Muscle layer of colon (tissue), 2 donors: ENCODE data around the gene CDC7.

Experiments used
- H3K27ac ChIP-seq: one replicate; pipeline ENCODE4 v1.7.0; 2013; ENCODE audit warnings: low read depth, mild to moderate bottlenecking, low read length, moderate library complexity
- H3K27me3 ChIP-seq, 2 donors: one replicate each; pipeline ENCODE4 v1.7.0; 2013; ENCODE audit warnings: low read length in 2 of 2, mild to moderate bottlenecking in 2 of 2; ENCODE audit not compliant: insufficient read depth in 2 of 2, control insufficient read depth in 1 of 2
- H3K36me3 ChIP-seq: one replicate; pipeline ENCODE4 v1.7.0; 2013; ENCODE audit warnings: mild to moderate bottlenecking, low read length; ENCODE audit not compliant: insufficient read depth
- H3K4me1 ChIP-seq: one replicate; pipeline ENCODE4 v1.7.0; 2013; ENCODE audit warnings: mild to moderate bottlenecking, low read length; ENCODE audit not compliant: insufficient read depth
- H3K4me3 ChIP-seq, 2 donors: one replicate each; pipeline ENCODE4 v1.7.0; 2013; ENCODE audit warnings: low read length in 2 of 2, low read depth in 1 of 2, mild to moderate bottlenecking in 1 of 2, moderate library complexity in 1 of 2
- H3K9ac ChIP-seq: one replicate; pipeline ENCODE4 v1.7.0; 2013; ENCODE audit warnings: low read length
- H3K9me3 ChIP-seq: one replicate; pipeline ENCODE4 v1.7.0; 2013; ENCODE audit warnings: mild to moderate bottlenecking, low read length
- donor health status: abdominal sarcoma.
- donor health status: Adenocarcinoma of cecum.

CDC7 gene

DNA sequence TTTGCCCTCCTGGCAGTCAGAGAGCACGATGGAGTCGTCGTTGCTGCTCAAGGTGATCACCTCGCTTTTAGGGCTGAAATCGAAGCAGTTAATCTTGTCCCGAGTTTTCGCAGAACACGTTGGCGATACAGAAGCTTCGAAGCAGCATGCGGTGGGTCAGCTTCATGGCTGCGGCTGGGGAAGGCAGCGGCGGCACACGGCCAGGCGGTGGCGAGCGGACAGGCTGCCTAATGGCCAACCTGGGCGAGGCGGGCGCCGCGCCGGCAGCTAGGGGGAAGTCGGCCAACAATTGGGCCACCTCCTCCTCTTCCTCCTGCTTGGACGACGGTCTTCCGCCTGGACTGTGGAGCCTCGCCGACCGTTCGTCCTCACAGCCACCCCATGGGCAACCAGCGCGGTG is 34.8 kb downstream of the CDC7 start:
- Histone ChIP-seq H3K27ac (no peak overlapping the region), H3K9me3 (no peaks in the 10 kb centered on the region), H3K27me3 (no peaks in the 10 kb centered on the region), H3K4me1 (no peaks in the 10 kb centered on the region), H3K9ac (no peak overlapping the region), H3K4me3 (no peak overlapping the region), H3K36me3 (no peaks in the 10 kb centered on the region)

DNA sequence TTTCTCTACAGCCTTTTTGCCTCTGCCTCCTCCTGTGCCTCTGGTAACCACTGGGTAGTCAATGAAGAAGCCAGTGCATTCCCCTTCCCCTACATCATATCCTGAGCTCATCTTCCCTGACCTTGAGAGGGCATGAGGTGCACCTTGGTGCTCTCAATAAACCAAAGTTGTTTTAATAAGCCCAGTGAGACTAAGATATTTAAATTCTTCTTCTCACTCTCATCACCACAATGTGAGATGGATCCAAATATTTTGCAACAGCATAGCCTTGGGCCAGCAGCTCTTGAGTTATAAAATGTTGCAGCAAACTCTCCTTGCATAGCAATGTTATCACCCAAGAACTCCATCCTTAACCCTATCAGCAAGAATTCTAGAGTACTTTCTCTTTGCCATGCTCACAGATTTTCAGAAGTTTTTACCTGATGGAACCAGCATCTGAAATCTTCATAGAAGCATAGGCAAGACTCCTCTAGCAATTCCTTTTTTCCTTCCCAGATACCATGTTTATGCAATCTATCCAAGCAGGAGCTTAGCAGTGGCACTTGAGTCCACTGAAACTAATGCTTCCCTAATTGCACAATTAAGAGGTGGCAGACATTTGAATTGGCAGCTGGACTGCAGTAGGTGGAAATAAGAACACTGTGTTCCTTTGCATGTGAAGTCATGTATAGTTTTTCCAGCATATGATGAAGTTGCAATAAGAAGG is 36.8 kb downstream of the CDC7 start:
- Histone ChIP-seq H3K4me3 (no peak overlapping the region), H3K9me3 (no peaks in the 10 kb centered on the region), H3K36me3 (no peaks in the 10 kb centered on the region), H3K4me1 (no peaks in the 10 kb centered on the region), H3K9ac (no peak overlapping the region), H3K27ac (no peak overlapping the region), H3K27me3 (no peaks in the 10 kb centered on the region)

DNA sequence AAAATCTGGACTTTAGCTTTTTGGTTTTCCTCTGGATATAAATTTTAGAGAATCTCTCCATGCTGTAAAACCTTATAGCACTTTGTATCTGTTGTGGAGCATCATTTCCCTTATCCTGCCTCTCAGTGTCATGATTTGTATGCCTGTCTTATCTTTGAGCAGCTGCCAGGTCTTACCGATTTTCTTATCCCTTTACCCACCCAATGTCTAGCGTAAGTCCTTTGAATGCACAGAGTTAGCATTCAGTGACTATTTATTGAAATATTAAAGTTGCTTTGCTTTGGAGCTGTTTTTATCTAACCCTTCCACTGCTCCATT is 37.3 kb downstream of the CDC7 start:
- Histone ChIP-seq H3K4me3 (no peak overlapping the region), H3K9ac (no peak overlapping the region), H3K27me3 (no peaks in the 10 kb centered on the region), H3K9me3 (no peaks in the 10 kb centered on the region), H3K36me3 (no peaks in the 10 kb centered on the region), H3K4me1 (no peaks in the 10 kb centered on the region), H3K27ac (no peak overlapping the region)

DNA sequence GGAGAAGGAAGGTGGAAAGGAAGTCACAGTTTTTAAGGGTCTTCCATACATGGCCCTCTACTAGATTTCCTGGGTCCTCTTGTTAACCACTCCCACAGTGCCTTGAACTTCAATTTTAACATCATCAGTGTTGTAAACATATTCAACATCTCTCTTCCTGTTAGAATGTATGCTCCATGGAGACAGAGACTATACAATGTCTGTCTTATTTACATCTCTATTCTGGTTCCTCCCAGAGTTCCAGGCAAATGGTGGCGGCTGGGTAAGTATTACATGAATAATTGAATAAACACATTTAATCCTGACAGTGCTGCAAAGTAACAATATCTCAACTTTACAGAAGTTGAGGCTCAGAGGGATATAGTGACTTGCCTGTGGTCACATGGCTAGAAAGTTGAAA is 40.3 kb downstream of the CDC7 start:
- no peak overlapping the region for H3K27ac ChIP-seq
- no peaks in the 10 kb centered on the region for H3K36me3 ChIP-seq
- H3K4me3 ChIP-seq: no peak overlapping the region
- no peak overlapping the region for H3K9ac ChIP-seq
- H3K4me1 ChIP-seq: no peaks in the 10 kb centered on the region
- H3K27me3 ChIP-seq: no peaks in the 10 kb centered on the region
- no peaks in the 10 kb centered on the region for H3K9me3 ChIP-seq

DNA sequence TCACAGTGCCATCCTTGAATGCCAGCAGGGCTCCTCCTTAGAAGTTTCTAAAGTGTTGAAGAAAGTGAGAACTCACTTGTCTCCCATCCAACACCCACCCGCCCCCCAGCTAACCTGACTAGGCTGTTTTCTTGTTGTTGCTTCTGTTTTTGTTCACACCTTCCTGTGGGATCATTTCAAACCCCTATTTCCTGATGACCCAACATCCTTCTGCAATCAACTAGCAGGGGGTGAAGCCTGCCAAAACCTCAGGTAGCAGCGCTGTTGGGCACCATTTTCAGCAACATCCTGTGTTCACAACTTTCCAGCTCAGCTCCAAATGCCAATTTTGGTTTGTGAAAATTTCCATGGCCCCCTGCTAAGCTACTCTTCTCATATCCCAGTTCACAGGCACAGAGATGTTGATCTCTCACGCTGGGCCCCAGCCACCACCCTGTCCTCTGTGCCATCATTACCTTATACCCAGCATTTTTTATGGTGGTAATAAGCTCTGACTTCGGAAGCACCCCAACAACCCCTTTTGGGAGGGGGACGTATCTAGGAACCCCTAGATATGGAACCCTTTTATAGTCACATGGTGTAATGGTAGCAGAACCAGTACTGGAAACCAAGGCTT is 41.4 kb downstream of the CDC7 start:
- no peak overlapping the region for H3K4me3 ChIP-seq
- no peak overlapping the region for H3K27ac ChIP-seq
- no peaks in the 10 kb centered on the region for H3K36me3 ChIP-seq
- no peaks in the 10 kb centered on the region for H3K9me3 ChIP-seq
- H3K4me1 ChIP-seq: no peaks in the 10 kb centered on the region
- H3K9ac ChIP-seq: no peak overlapping the region
- no peaks in the 10 kb centered on the region for H3K27me3 ChIP-seq

DNA sequence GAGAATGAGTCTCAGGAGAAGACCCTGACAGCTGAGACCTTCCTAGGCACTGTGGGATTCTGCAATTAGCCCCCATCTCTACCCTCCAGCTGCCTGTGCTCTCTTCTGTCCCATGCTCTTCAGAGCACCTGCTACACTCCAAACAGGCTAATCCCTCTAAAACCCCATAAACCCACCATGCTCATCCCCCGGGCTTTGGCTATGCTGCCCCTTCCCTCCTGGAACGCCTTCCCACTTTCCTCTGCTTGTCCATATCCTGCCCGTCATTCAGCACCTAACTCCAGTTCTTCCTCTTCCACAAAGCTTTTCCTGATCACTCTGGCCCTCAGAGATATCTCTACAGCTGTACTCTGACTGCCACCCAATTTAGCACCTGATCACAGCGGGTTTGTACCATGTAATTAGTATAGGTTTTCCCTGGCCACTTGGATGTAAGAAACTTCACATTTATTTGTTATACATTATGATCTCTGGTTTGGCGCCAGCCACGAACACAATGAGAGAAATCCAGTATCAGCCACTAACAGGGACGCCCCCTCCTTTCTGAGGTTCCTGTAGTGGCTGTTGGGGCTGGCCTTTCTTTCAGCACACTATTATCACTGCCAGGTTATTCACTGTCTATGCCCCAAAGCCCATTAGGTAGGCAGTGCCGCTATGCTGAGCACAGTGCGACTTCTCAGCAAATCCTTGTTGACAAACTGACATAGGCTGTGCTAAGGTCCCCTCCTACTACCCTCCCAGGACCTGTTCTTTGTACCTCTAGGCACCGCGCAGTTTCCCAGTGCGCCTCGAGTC is 45.1 kb downstream of the CDC7 start:
- Histone ChIP-seq H3K4me1 (no peaks in the 10 kb centered on the region), H3K36me3 (no peaks in the 10 kb centered on the region), H3K27ac (no peak overlapping the region), H3K27me3 (no peaks in the 10 kb centered on the region), H3K9ac (no peak overlapping the region), H3K9me3 (no peaks in the 10 kb centered on the region), H3K4me3 (no peak overlapping the region)

DNA sequence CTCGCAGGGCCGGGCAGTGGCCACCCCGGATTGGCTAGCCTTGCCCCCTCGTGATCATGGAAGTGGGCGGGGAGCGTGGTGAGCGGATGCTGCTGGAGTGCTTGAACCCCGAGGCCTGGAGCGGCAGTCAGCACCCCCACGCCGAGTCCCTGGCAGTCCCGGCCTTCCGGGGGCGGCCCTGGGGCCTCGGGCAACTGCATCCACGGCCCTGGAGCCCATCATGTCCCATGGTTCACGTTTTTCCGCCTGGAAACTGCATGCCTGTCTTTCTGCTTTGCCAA is 45.6 kb downstream of the CDC7 start:
- no peaks in the 10 kb centered on the region for H3K4me1 ChIP-seq
- no peak overlapping the region for H3K27ac ChIP-seq
- H3K36me3 ChIP-seq: no peaks in the 10 kb centered on the region
- H3K27me3 ChIP-seq: no peaks in the 10 kb centered on the region
- no peak overlapping the region for H3K9ac ChIP-seq
- no peak overlapping the region for H3K4me3 ChIP-seq
- no peaks in the 10 kb centered on the region for H3K9me3 ChIP-seq

DNA sequence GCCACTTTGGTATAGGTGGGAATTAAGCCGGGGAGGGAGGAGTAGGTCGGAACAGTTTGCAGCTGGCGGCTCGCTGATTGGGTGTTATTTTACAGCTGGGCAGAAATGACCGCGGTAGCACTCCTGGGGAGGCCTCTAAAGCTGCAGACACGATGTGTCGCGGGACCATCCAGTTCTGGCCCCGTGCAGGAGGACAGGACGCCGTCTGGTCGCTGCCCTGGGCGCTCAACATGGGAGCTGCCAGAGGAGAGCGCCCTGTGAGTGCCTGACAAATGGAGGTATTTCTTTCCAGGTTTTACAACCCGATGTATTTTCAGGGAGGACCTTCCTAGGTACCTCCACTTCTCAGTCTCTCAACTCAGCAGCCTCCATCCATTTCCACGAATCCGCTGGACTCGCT is 46.2 kb downstream of the CDC7 start:
- Histone ChIP-seq H3K4me1 (no peaks in the 10 kb centered on the region), H3K9ac (no peak overlapping the region)

DNA sequence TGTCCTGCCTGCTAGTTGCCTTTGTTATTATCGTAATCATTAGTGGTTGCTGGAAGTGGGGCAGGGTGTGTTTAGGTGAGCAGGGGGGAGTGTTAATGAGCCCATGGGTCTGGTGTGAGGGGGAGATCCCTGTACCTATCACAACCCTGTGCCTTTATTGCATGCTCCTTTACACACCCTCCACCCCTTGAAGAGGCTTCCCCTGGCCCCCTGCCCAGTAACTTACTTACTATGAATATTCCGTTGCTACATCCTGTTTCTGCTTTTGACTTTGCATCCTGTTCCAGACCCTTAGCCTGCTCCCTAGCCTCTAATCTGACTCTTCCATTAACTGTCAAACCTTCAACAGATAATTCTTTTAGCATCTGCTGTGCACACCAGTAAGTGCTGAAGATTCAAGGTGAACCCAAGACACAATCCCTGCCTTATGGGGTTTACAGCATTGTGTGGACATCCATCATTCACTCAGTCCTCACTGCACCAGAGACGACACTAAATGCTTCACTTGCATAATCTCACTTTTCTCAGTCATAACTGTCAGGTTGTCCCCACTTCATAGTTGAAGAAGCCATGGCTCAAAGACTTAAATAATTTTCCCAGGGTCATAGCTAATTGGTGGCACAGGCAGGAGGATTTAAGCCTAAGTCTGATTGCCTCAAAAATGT is 47.9 kb downstream of the CDC7 start:
- no peaks in the 10 kb centered on the region for H3K27me3 ChIP-seq
- H3K9me3 ChIP-seq: no peaks in the 10 kb centered on the region
- no peak overlapping the region for H3K9ac ChIP-seq
- H3K36me3 ChIP-seq: no peaks in the 10 kb centered on the region
- H3K4me1 ChIP-seq: no peaks in the 10 kb centered on the region
- H3K27ac ChIP-seq: no peak overlapping the region
- no peak overlapping the region for H3K4me3 ChIP-seq

More for the DNA sequence above, 46.2 kb downstream of the CDC7 start:
- no peaks in the 10 kb centered on the region for H3K27me3 ChIP-seq
- no peak overlapping the region for H3K4me3 ChIP-seq
- no peaks in the 10 kb centered on the region for H3K9me3 ChIP-seq
- H3K36me3 ChIP-seq: no peaks in the 10 kb centered on the region
- H3K27ac ChIP-seq: no peak overlapping the region

DNA sequence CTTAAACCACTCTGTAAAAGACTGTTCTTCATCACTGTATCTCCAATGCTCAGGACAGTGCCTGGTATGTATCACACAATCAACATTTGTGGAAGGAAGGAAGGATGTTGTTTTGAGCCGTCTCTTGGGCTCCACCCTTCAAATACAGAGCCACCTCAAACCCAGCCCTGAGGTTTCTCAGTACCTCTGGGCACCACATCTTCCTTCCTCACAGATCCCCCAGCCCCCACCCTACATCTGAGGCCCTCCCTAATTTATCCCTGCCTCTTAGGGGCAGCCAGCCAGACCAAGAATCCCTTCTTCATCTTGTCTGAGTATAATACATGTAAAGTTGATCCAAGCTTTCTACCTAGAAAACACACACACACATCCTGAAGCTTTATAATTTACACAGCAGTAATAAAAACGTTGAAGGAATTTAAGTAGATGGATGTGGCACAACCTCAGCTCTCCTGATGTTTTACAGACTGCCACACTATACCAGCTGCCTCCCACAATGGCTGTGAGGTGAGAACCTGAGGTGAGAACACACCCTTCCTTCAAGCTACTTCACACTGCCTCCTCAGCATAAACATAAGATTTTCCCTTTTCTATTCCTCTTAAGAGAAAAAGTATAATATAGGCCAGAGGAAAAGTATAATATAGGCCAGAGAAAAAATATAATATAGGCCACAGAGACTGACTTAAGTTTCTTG is 48.5 kb downstream of the CDC7 start:
- Histone ChIP-seq H3K4me3 (no peak overlapping the region), H3K27ac (no peak overlapping the region), H3K9ac (no peak overlapping the region), H3K36me3 (no peaks in the 10 kb centered on the region), H3K4me1 (no peaks in the 10 kb centered on the region), H3K9me3 (no peaks in the 10 kb centered on the region), H3K27me3 (no peaks in the 10 kb centered on the region)

DNA sequence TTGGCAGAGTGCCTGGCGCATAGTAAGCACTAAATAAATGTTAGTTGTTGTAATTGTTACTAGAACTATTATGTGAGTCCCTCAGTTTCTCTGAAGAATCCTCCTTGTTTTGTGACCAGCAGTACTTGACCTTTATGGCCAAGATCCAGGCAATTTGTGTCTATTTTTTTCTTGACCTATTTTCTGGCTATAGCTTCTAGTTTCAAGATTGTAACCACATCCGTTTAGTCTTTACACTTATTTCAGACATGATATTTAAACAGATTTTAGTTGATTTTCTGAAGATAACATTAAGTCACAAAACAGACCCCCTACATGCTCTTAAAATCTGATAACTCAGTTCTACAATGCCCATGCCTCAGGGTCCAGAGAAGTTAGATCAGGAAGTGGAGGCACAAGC is 50.3 kb downstream of the CDC7 start:
- H3K36me3 ChIP-seq: no peaks in the 10 kb centered on the region
- H3K9me3 ChIP-seq: no peaks in the 10 kb centered on the region
- no peak overlapping the region for H3K9ac ChIP-seq
- no peak overlapping the region for H3K27ac ChIP-seq
- no peak overlapping the region for H3K4me3 ChIP-seq
- no peaks in the 10 kb centered on the region for H3K27me3 ChIP-seq
- no peaks in the 10 kb centered on the region for H3K4me1 ChIP-seq
